ENCODE results near the gene FETUB.

GRCh38 chr3:186612721-186613636 is 27.2 kb upstream of the FETUB start, which contains the start of gene AHSG:
- TF ChIP-seq, protein P1, sequence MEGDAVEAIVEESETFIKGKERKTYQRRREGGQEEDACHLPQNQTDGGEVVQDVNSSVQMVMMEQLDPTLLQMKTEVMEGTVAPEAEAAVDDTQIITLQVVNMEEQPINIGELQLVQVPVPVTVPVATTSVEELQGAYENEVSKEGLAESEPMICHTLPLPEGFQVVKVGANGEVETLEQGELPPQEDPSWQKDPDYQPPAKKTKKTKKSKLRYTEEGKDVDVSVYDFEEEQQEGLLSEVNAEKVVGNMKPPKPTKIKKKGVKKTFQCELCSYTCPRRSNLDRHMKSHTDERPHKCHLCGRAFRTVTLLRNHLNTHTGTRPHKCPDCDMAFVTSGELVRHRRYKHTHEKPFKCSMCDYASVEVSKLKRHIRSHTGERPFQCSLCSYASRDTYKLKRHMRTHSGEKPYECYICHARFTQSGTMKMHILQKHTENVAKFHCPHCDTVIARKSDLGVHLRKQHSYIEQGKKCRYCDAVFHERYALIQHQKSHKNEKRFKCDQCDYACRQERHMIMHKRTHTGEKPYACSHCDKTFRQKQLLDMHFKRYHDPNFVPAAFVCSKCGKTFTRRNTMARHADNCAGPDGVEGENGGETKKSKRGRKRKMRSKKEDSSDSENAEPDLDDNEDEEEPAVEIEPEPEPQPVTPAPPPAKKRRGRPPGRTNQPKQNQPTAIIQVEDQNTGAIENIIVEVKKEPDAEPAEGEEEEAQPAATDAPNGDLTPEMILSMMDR (conservative IDR thresholded peaks at IDR 0.05; ENCODE audit: low read depth, low read length) = no peak
- no peak for TF ChIP-seq POLR2A (IDR thresholded peaks at IDR 0.05; ENCODE audit: low read depth, low read length)
- TF ChIP-seq RCOR1 (IDR thresholded peaks at IDR 0.05; ENCODE audit: insufficient replicate concordance, low read length) = no peak
- no peak for TF ChIP-seq CEBPB (IDR thresholded peaks at IDR 0.05; ENCODE audit: low read depth, low read length)
- TF ChIP-seq, protein P2, sequence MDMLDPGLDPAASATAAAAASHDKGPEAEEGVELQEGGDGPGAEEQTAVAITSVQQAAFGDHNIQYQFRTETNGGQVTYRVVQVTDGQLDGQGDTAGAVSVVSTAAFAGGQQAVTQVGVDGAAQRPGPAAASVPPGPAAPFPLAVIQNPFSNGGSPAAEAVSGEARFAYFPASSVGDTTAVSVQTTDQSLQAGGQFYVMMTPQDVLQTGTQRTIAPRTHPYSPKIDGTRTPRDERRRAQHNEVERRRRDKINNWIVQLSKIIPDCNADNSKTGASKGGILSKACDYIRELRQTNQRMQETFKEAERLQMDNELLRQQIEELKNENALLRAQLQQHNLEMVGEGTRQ (IDR thresholded peaks at IDR 0.05; ENCODE audit: low read depth, low read length) = no peak
- TF ChIP-seq RAD21 (IDR thresholded peaks at IDR 0.05; ENCODE audit: low read length) = no peak
- TF ChIP-seq MAFK (IDR thresholded peaks at IDR 0.05; ENCODE audit: low read depth, low read length) = no peak
- TF ChIP-seq SMC3 (IDR thresholded peaks at IDR 0.05; ENCODE audit: low read depth, low read length) = no peak
- no peak for TF ChIP-seq MAZ (IDR thresholded peaks at IDR 0.05; ENCODE audit: borderline replicate concordance, low read depth, low read length)
- TF ChIP-seq, protein P3, sequence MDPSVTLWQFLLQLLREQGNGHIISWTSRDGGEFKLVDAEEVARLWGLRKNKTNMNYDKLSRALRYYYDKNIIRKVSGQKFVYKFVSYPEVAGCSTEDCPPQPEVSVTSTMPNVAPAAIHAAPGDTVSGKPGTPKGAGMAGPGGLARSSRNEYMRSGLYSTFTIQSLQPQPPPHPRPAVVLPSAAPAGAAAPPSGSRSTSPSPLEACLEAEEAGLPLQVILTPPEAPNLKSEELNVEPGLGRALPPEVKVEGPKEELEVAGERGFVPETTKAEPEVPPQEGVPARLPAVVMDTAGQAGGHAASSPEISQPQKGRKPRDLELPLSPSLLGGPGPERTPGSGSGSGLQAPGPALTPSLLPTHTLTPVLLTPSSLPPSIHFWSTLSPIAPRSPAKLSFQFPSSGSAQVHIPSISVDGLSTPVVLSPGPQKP (IDR thresholded peaks at IDR 0.05; ENCODE audit: borderline replicate concordance, low read depth, low read length) = no peak

All from IMR-90 (cell line).